SK-N-SH treated with all-trans-retinoic acid at 6 μM for 48 hours (cell line): Measurements from ENCODE around the gene SIRT7.

ENCODE experiments used
- CSRNP3 ChIP-seq: fragments of 250-450 bp; sonication (Bioruptor Pico); IDR thresholded peaks from 2 replicates; pipeline ENCODE4 v1.5.1; 2021; ENCODE audit warnings: mild to moderate bottlenecking, moderate library complexity
- GLIS3 ChIP-seq: fragments of 250-450 bp; sonication (Bioruptor Pico); IDR thresholded peaks from 2 replicates; pipeline ENCODE4 v1.5.0; 2020; ENCODE audit warnings: mild to moderate bottlenecking, moderate library complexity
- PATZ1 ChIP-seq: fragments of 250-450 bp; sonication (Bioruptor Pico); IDR thresholded peaks from 2 replicates; pipeline ENCODE4 v1.8.0; 2020; ENCODE audit warnings: mild to moderate bottlenecking, moderate library complexity, borderline replicate concordance
- POU6F1 ChIP-seq: fragments of 250-450 bp; sonication (Bioruptor Pico); IDR thresholded peaks from 2 replicates; pipeline ENCODE4 v1.8.0; 2021; ENCODE audit warnings: low read depth, mild to moderate bottlenecking, moderate library complexity, borderline replicate concordance
- PPARA ChIP-seq: fragments of 250-450 bp; sonication (Bioruptor Pico); IDR thresholded peaks from 2 replicates; pipeline ENCODE4 v1.5.0; 2020; ENCODE audit warnings: mild to moderate bottlenecking, borderline replicate concordance
- SNAI2 ChIP-seq: fragments of 250-450 bp; sonication (Bioruptor Pico); IDR thresholded peaks from 2 replicates; pipeline ENCODE4 v1.5.0; 2020; ENCODE audit warnings: mild to moderate bottlenecking, moderate library complexity
- TCF4 ChIP-seq: fragments of 250-450 bp; sonication (Bioruptor Pico); IDR thresholded peaks from 2 replicates; pipeline ENCODE4 v1.8.0; 2021; ENCODE audit warnings: mild to moderate bottlenecking, moderate library complexity, borderline replicate concordance
- TOX ChIP-seq: fragments of 250-450 bp; sonication (Bioruptor Pico); IDR thresholded peaks from 2 replicates; pipeline ENCODE4 v1.8.0; 2021; ENCODE audit warnings: mild to moderate bottlenecking, moderate library complexity, borderline replicate concordance
- ZNF70 ChIP-seq: fragments of 450-650 bp; formaldehyde crosslinking; IDR thresholded peaks from 2 replicates; pipeline ENCODE4 v1.5.0; 2020; ENCODE audit warnings: mild to moderate bottlenecking, moderate library complexity

GRCh38 chr17:81924557-81925532 lies 6.9 kb upstream of the SIRT7 start:
- no peak for TF ChIP-seq SNAI2 (CRISPR knock-in tag)
- TF ChIP-seq POU6F1 = no peak
- TF ChIP-seq GLIS3 (CRISPR knock-in tag) = no peak
- TF ChIP-seq ZNF70 = no peak
- no peak for TF ChIP-seq TOX
- no peak for TF ChIP-seq CSRNP3 (CRISPR knock-in tag)
- TF ChIP-seq PPARA (CRISPR knock-in tag) = no peak
- TF ChIP-seq PATZ1 = no peak
- no peak for TF ChIP-seq TCF4 (CRISPR knock-in tag)
